ENCODE results near the gene PRKG1.

DNA sequence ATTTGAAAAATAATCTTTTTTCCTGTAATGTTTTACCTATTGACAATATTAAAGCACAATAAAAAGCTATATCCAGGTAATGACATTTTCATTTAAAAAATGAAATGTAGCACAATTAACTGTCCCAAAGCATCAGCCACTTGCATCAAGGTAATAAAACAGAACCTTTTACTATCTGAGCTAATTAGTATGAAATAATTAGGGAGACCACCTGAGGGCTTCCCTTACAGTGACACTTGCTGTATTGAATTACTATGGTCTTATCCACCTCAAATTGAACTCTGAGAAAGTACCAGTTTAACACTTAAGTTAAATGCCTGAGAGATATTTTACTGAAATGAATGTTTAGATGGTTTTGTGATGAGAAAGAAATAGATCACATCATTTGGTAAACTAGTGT, 1120.4 kb downstream of the PRKG1 start:
- TF ChIP-seq POLR2A (IDR thresholded peaks at IDR 0.05; ENCODE audit: low read depth, low read length) (no peak), TAF1 (IDR thresholded peaks at IDR 0.05; ENCODE audit: borderline replicate concordance, low read depth, low read length) (no peak), POLR2AphosphoS5 (IDR thresholded peaks at IDR 0.05; ENCODE audit: low read depth, low read length) (no peak)
